WTC11 (cell line): Measurements from ENCODE around the gene RASIP1.

Source experiments
- CREB1 ChIP-seq: sonication (generic); formaldehyde crosslinking; IDR thresholded peaks from 2 replicates; pipeline ENCODE4 v1.8.0; 2023; ENCODE audit warnings: mild to moderate bottlenecking, missing genetic modification reagents
- CTCF ChIP-seq: fragments of 200-600 bp; IDR thresholded peaks from 2 replicates; pipeline ENCODE4 v1.8.0; 2022; ENCODE audit warnings: antibody characterized with exemption
- ERG ChIP-seq: fragments of 250-450 bp; sonication (Bioruptor Pico); IDR thresholded peaks from 2 replicates; pipeline ENCODE4 v1.8.0; 2021; ENCODE audit warnings: mild to moderate bottlenecking
- GTF2I ChIP-seq: fragments of 250-450 bp; sonication (Bioruptor Pico); conservative IDR thresholded peaks from 2 replicates; pipeline ENCODE4 v1.4.0; 2021; ENCODE audit warnings: mild to moderate bottlenecking
- MAX ChIP-seq: sonication (generic); formaldehyde crosslinking; IDR thresholded peaks from 2 replicates; pipeline ENCODE4 v1.8.0; 2022; ENCODE audit warnings: mild to moderate bottlenecking, missing genetic modification reagents
- NFYB ChIP-seq: sonication (generic); formaldehyde crosslinking; conservative IDR thresholded peaks from 2 replicates; pipeline ENCODE4 v1.8.0; 2022; ENCODE audit warnings: low read depth, missing genetic modification reagents
- NR3C1 ChIP-seq: sonication (generic); formaldehyde crosslinking; conservative IDR thresholded peaks from 2 replicates; pipeline ENCODE4 v1.8.1; 2023; ENCODE audit warnings: low read depth, mild to moderate bottlenecking, missing genetic modification reagents
- PRDM15 ChIP-seq: sonication (generic); formaldehyde crosslinking; IDR thresholded peaks from 2 replicates; pipeline ENCODE4 v1.8.0; 2022; ENCODE audit warnings: missing genetic modification reagents
- SP1 ChIP-seq: sonication (generic); formaldehyde crosslinking; conservative IDR thresholded peaks from 2 replicates; pipeline ENCODE4 v1.8.1; 2022; ENCODE audit warnings: missing genetic modification reagents
- STAT6 ChIP-seq: sonication (generic); formaldehyde crosslinking; conservative IDR thresholded peaks from 2 replicates; pipeline ENCODE4 v1.8.1; 2023; ENCODE audit warnings: mild to moderate bottlenecking, low read depth, missing genetic modification reagents, moderate library complexity
- USF2 ChIP-seq: sonication (generic); formaldehyde crosslinking; IDR thresholded peaks from 2 replicates; pipeline ENCODE4 v1.8.1; 2023; ENCODE audit warnings: mild to moderate bottlenecking, missing genetic modification reagents, moderate library complexity
- TF ChIP-seq, protein P1 (sequence below): sonication (generic); formaldehyde crosslinking; IDR thresholded peaks from 2 replicates; pipeline ENCODE4 v1.8.0; 2022; ENCODE audit warnings: mild to moderate bottlenecking, missing genetic modification reagents

DNA sequence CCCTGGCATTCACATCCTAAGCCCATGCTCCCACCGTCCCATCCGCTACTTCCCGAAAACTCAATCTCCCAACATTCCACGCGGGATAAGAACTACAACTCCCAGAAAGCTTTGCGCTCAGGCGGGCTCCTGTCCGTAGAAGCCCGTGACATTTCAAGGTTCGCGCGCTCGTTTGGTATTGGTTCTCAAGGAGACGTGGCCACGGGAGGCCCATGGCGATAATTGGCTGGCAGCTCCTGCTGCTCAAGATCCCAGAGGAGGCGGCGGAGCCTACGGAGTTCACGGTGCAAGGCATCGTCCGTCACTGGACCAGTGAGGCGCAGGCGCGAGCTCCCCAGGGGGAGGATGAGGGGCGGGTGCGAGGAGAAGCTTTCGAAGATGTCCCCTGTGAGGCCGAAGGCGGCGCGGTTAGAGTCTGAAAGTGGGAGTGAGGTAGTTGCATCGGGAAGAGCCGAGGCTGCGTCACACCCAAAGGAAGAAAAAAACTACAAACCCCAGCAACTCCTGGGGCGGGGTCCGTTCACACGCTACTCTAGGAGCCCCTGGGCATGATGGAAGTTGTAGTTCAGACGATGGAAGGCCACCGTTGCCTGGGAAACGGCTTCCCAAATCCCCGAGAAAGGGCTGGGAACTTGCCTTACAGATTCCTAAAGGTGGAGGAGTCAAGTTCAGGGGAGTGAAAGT is 19.7 kb downstream of the RASIP1 start:
- TF ChIP-seq CTCF: no peak
- no peak for TF ChIP-seq CREB1 (CRISPR knock-in tag)
- TF ChIP-seq, protein P1, sequence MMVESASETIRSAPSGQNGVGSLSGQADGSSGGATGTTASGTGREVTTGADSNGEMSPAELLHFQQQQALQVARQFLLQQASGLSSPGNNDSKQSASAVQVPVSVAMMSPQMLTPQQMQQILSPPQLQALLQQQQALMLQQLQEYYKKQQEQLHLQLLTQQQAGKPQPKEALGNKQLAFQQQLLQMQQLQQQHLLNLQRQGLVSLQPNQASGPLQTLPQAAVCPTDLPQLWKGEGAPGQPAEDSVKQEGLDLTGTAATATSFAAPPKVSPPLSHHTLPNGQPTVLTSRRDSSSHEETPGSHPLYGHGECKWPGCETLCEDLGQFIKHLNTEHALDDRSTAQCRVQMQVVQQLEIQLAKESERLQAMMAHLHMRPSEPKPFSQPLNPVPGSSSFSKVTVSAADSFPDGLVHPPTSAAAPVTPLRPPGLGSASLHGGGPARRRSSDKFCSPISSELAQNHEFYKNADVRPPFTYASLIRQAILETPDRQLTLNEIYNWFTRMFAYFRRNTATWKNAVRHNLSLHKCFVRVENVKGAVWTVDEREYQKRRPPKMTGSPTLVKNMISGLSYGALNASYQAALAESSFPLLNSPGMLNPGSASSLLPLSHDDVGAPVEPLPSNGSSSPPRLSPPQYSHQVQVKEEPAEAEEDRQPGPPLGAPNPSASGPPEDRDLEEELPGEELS (CRISPR knock-in tag): no peak; the same call in 1 of the 2 replicates
- no peak for TF ChIP-seq NR3C1 (CRISPR knock-in tag)
- TF ChIP-seq GTF2I: no peak
- TF ChIP-seq MAX (CRISPR knock-in tag): no peak
- TF ChIP-seq PRDM15 (CRISPR knock-in tag): no peak
- TF ChIP-seq USF2: peak; percentile 54; the same call in 1 of the 2 replicates
- TF ChIP-seq STAT6: no peak
- no peak for TF ChIP-seq ERG (CRISPR knock-in tag)
- TF ChIP-seq SP1: no peak
- TF ChIP-seq NFYB (CRISPR knock-in tag): peak; percentile 96
